HepG2 (cell line): ENCODE data around the gene TOLLIP. TPM values are rescaled to one million over a fixed set of nuclear protein-coding genes. Genes with fewer than 3 reads are reported as not detected.

Experiments used
- ARID4A ChIP-seq: sonication (generic); formaldehyde crosslinking; IDR thresholded peaks from 2 replicates; pipeline ENCODE4 v1.5.0; 2020; ENCODE audit warnings: mild to moderate bottlenecking, missing genetic modification reagents, borderline replicate concordance
- ARID5B ChIP-seq: IDR thresholded peaks from 2 replicates; pipeline ENCODE4 v1.4.0; 2020; ENCODE audit warnings: mild to moderate bottlenecking, missing genetic modification reagents
- FOXP1 ChIP-seq, 2 experiments: fragments of 450-650 bp in 1 of 2; IDR thresholded peaks; 2 replicates each; pipeline ENCODE4 v1.6.1; 2017 to 2018; ENCODE audit warnings: antibody characterized with exemption in 1 of 2
- PHB2 ChIP-seq: fragments of 450-650 bp; IDR thresholded peaks from 2 replicates; pipeline ENCODE4 v1.6.1; 2018; ENCODE audit not compliant: partially characterized antibody
- RELA ChIP-seq: sonication (generic); formaldehyde crosslinking; IDR thresholded peaks from 2 replicates; pipeline ENCODE4 v1.4.0; 2020; ENCODE audit warnings: missing genetic modification reagents
- THAP8 ChIP-seq: sonication (generic); formaldehyde crosslinking; IDR thresholded peaks from 2 replicates; pipeline ENCODE4 v1.5.1; 2020; ENCODE audit warnings: missing genetic modification reagents, mild to moderate bottlenecking, borderline replicate concordance
- ZBTB40 ChIP-seq, 2 experiments: fragments of 450-650 bp in 1 of 2; sonication (generic) in 1 of 2; formaldehyde crosslinking in 1 of 2; IDR thresholded peaks; 2 replicates each; pipeline versions ENCODE4 v1.6.1 to v1.8.0; 2016 to 2022; ENCODE audit warnings: antibody characterized with exemption in 1 of 2, mild to moderate bottlenecking in 1 of 2, missing genetic modification reagents in 1 of 2
- ZNF333 ChIP-seq: sonication (generic); formaldehyde crosslinking; IDR thresholded peaks from 2 replicates; pipeline ENCODE4 v1.4.0; 2020; ENCODE audit warnings: mild to moderate bottlenecking, missing genetic modification reagents, borderline replicate concordance
- ZNF792 ChIP-seq: IDR thresholded peaks from 2 replicates; pipeline ENCODE4 v1.6.1; 2016
- polyA plus RNA-seq, 8 experiments: library from polyadenylated mRNA; depleted of rRNA in 3 of 8; stranded (reverse) in 7 of 8; unstranded in 1 of 8; fragments of >200 nt; fragmentation: Illumina TruSeq in 4 of 8; extraction: Trizol in 4 of 8; gene quantifications; 2 replicates each; pipeline versions ENCODE4 v1.2.1 to v1.2.3, GENCODE V29; 2011 to 2016; ENCODE audit warnings: low read depth in 4 of 8, missing spikeins in 1 of 8, mixed read lengths in 1 of 8; ENCODE audit not compliant: insufficient read depth in 1 of 8
- total RNA-seq, 5 experiments: library from RNA; depleted of rRNA; stranded (reverse); fragments of >200 nt; fragmentation: Illumina TruSeq; extraction: Trizol; gene quantifications; 2 replicates each; pipeline ENCODE4 v1.2.3, GENCODE V29; 2016; ENCODE audit warnings: low read depth in 1 of 5

Gene TOLLIP
- total and polyA plus RNA-seq, 2 of the 13 experiments (the other 11 are each of a cell fraction or from before 2014, with no cell fraction given) = 25.9 to 47.5 TPM

- TF ChIP-seq ZBTB40 (IDR thresholded peaks at IDR 0.05) (0 out of 2 replicates have a peak, but pooled peaks have one; percentile 21), ZBTB40 (CRISPR knock-in tag; IDR thresholded peaks at IDR 0.05) (no peak), ZNF333 (CRISPR knock-in tag) (peak; percentile 95; the same call in 1 of the 2 replicates), FOXP1 (IDR thresholded peaks at IDR 0.05) (no peak), FOXP1 (CRISPR knock-in tag; IDR thresholded peaks at IDR 0.05) (no peak), ARID5B (peak; percentile 29; the same call in 1 of the 2 replicates), RELA (CRISPR knock-in tag) (no peak), THAP8 (CRISPR knock-in tag) (no peak), ARID4A (CRISPR knock-in tag) (peak; percentile 83), PHB2 (no peak), ZNF792 (peak; percentile 54; the same call in 1 of the 2 replicates)
Measured at GRCh38 chr11:1262172-1263006, 47.0 kb downstream of the TOLLIP start (continued).
